HEK293T (cell line): ENCODE data around the gene ADM5.

Source experiments
- FOXK2 ChIP-seq: fragments of 450-650 bp; IDR thresholded peaks from 2 replicates; pipeline ENCODE4 v1.6.1; 2016; ENCODE audit warnings: mild to moderate bottlenecking
- LEF1 ChIP-seq: fragments of 450-650 bp; IDR thresholded peaks from 2 replicates; pipeline ENCODE4 v1.6.1; 2017; ENCODE audit warnings: mild to moderate bottlenecking, borderline replicate concordance
- SUZ12 ChIP-seq: fragments of 450-650 bp; IDR thresholded peaks from 2 replicates; pipeline ENCODE4 v1.6.1; 2016; ENCODE audit warnings: mild to moderate bottlenecking

- TF ChIP-seq LEF1 (no peak), SUZ12 (no peak), FOXK2 (no peak)
Measured at GRCh38 chr19:49685845-49686332, 3.5 kb upstream of the ADM5 start.
